ENCODE data around the gene UPK3BL2. TPM values are rescaled to one million over a fixed set of nuclear protein-coding genes. Genes with fewer than 3 reads are reported as not detected.
"Not testable (repeated sequence)": the region's sequence is repeated elsewhere in the genome, so short reads cannot be mapped to it uniquely, and the experiment has no call there.

The UPK3BL2 gene, protein sequence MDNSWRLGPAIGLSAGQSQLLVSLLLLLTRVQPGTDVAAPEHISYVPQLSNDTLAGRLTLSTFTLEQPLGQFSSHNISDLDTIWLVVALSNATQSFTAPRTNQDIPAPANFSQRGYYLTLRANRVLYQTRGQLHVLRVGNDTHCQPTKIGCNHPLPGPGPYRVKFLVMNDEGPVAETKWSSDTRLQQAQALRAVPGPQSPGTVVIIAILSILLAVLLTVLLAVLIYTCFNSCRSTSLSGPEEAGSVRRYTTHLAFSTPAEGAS
- polyA plus RNA-seq (2013, experiment 1 of 2; ENCODE audit: insufficient read length), result 6.3 TPM
- 4.4 TPM for polyA plus RNA-seq (2013, experiment 2 of 2; ENCODE audit: insufficient read length)

DNA sequence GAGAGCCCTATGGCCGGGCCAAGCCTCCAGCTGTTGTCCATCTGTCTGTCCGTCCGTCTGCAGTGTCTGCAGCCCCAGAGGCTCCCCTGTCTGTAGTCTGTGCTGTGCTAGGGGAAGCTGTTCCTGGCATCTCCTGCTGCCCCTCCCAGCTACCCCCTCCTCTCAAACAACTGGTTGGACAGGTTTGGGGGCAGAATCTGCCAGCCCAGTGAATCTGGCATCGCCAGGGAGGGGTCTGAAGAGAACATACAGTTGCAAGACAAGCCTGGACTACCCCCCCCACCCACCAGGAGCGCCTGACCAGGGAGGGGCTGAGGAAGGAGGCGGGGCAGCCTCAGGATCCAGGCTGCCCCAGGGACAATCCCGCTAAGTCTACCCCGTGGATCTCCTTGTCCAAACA, at the start of gene UPK3BL2:
TSS of gene UPK3BL2 (minus strand) at position 101 of the 400 bp plus-strand sequence. CDS start at position 41, 60 bp downstream.
- DNase-seq, result not testable (repeated sequence)

DNA sequence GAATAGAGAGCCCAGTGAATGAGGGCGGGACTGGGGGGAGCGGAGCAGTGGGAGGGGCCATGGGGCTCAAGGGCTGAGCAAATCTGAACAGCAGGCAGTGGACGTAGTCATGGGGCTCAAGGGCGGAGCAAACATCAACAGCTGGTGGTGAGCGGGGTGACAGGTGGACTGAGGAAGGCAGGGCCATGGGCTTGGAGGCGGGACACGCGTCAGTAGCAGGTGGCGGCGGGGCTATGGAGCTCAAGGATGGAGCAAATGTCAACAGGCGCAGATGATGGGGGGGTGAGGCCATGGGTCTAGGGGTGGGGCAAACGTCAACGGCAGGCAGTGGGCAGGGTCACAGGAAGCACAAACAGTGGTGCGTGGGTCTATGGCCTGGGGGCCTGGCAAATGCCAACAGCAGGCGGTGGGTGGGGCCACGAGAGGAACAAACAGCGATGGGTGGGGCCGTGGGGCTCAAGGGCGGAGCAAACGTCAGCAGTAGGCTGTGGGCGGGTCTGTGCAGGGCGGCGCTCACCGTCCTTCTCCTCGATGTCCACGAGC, 49.1 kb upstream of the UPK3BL2 start:
- not testable (repeated sequence) for DNase-seq

DNA sequence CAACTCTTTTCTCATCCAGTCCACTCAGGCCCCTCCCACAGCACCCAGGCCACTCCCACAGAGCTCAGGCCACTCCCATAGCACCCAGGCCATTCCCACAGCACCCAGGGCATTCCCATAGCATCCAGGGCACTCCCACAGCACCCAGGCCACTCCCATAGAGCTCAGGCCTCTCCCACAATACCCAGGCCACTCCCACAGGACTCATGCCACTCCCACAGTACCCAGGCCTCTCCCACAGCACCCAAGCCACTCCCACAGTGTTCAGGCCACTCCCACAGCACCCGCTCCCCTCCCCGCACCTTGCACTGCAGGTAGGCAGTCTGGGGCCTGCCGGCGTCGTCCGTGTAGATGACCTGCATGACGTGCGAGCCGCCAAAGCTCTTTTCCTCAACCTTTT, 46.4 kb upstream of the UPK3BL2 start:
- DNase-seq, result not testable (repeated sequence)

DNA sequence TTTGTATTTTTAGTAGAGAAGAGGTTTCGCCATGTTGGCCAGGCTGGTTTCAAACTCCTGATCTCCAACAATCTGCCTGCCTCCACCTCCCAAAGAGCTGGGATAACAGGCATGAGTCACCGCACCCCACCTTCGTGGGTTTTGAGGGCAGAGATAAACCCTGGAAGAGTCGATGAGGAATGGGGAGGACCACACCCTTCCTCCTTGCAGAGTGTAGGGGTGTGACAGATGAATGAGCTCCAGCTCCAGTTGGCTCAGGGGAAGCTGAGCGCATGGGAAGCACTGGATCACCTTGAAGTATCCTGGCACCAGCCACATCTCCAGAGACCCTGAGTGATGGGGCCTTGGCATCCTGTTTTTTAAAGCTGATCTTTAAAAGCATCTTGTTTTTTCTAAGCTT, 40.0 kb upstream of the UPK3BL2 start:
- DNase-seq, result not testable (repeated sequence)

DNA sequence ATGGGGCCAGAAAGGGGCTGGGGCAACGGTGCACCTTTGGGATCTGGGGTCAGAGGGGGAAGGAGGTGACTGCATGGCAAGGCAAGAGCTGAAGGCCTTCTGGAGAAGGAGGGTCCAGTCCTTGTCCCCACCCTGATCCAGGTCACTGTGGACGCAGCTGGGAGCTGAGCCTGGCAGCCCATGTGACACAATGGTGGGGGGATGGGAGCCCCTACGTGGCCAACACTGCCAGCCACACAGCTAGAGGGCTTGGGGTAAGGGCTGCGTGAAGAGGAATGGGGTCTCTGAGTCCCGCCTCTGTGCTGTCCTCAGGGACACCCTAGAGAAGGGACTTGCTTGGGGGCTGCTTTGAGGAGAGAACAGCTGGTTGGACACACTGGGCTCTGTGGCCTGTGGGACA, 38.2 kb upstream of the UPK3BL2 start:
- DNase-seq, result not testable (repeated sequence)

GRCh38 chr7:102578486-102578885, 35.0 kb upstream of the UPK3BL2 start:
- not testable (repeated sequence) for DNase-seq

DNA sequence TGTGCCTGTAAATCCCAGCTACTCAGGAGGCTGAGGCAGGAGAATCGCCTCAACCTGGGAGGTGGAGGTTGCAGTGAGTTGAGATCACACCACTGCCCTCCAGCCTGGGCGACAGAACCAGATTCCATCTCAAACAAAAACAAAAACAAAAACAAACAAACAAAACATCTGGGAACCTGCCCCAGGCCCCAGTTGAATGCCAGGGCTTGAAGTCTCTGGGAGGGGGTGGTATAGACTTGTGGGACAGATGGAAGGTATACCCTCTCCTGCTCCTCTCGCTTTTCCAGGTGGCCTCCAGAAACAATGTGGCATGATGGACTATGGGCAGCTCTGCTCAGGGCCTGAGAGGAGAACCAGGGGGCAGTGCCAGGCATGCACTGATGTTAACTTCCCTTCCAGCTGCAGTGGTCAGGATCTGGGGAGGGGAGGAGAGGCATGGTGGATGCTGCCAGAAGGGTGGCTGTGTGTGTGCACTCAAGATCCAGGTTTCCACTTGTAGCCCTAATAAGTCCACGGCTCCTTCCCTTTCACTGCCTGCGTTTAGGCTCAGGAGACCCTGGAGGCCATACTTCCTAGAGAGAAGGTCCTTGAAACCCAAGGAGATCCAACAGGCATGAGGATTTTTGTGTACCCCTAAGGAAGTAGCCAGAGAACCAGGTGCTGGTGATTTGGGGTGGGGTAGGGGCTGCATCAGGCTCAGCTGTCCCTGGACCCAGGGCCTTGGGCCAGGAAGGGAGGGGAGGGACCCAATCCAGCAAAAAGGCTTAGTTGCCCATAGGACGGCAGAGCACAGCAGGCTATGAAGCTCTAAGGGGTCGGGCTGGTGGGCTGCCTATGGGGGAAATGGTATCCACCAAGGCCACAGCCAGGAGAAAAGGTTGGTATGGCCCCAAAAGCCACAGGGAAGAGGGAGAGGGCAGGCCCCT, 34.1 kb upstream of the UPK3BL2 start:
- not testable (repeated sequence) for DNase-seq

GRCh38 chr7:102576363-102576762, 32.9 kb upstream of the UPK3BL2 start:
- not testable (repeated sequence) for DNase-seq

DNA sequence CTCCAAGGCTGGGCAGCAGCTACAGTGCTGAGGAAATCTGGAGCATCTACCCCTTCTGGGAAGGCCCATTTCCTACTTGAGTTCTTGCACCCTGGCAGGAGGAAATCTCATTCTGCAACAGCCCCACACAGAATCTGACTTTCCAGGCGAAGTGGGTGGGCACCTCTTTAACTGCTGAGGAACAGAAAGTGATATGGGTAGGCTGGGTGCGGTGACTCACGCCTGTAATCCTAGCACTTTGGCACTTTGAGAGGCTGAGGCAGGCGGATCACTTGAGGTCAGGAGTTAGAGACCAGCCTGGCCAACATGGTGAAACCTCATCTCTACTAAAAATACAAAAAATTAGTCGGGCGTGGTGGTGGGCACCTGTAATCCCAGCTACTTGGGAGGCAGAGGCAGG, 31.1 kb upstream of the UPK3BL2 start:
- DNase-seq, result not testable (repeated sequence)

DNA sequence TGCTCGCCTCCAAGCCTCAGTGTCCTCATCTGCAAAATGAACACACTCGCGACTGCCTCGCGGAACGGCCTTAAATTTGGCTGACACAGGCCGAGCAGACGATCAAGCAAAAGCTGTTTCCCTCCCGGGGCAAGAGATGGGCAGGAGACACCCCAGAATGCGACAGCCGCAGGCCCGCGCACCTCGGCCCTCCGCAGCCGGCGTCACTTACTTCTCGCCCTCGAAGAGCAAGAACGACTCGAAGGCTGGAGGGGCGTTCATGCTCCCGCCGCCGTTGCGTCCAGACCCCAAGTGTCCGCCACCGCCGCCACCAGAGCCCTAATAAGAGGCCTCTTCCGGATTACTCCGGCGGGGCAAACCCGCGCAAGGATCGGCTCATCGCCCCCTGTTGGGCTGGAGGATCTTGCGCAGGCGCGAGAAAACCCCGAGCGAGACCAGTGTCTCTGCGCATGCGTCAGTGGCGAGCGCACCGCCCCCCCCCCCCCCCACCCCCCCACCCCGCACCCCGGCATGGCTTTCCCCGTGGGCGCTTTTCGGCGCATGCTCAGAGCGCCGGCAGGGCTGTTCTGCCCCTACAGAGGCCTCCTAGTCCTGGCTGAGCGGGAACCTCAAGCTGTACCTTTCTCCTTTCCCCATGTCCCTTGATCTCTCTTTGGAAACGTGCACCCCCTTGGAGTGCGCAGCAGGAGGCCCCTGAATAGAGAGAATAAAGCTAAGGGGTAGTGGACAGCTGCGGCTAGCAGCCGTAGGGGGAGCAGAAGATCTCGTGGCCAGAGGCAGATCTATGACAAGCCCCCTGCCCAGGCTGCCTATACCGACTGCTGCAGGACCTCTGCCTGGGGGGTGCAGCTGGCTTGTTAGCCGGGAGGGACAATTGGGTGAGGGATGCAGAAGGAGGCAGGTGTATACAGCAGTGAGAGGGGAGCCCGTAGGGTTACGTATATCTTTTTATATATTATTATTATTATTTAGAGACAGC, 29.1 kb upstream of the UPK3BL2 start, which contains the start of gene POLR2J3:
TSS of gene POLR2J3 (minus strand) at position 323 of the 979 bp plus-strand sequence. CDS start at position 261, 62 bp downstream.
- DNase-seq, result peak; percentile 94

- DNase-seq, result not testable (repeated sequence)
These were observed 25.1 kb upstream of the UPK3BL2 start for GRCh38 chr7:102568620-102569019.

GRCh38 chr7:102550808-102551422, 7.4 kb upstream of the UPK3BL2 start, which contains the start of gene SPDYE2:
Gene SPDYE2 (plus strand): TSS chr7:102551226. CDS start chr7:102553256, 2,030 bp downstream.
- DNase-seq, result not testable (repeated sequence)

DNA sequence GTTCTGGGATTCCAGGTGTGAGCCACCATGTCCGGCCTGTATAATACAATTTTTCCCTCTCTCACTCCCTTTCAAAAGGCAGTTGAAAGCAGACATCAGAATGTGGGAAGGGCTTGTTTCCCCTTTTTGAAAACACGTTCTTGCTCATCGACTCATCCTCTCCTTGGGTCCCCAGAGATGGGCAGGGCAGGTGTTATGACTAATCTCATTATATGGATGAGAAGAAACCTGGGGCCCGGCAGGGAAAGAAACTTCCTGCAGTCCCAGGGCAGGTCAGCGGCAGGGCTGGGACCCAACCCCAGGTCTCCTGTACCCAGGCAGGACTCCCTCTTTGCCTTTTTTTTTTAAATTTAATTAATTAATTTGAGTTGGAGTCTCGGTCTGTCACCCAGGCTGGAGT, 2.9 kb upstream of the UPK3BL2 start:
- DNase-seq, result not testable (repeated sequence)

DNA sequence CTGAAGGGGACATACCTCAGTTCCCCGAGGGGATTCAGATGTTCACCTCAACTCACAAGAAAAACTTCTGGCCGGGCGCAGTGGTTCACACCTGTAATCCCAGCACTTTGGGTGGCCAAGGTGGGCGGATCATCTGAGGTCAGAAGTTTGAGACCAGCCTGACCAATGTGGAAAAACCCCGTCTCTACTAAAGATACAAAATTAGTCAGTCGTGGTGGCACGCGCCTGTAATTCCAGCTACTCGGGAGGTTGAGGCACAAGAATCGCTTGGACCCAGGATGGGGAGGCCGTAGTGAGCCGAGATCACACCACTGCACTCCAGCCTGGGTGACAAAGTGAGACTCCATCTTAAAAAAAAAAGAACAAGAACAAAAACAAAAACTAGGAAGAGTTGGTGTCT, 1.8 kb upstream of the UPK3BL2 start:
- DNase-seq, result not testable (repeated sequence)

DNA sequence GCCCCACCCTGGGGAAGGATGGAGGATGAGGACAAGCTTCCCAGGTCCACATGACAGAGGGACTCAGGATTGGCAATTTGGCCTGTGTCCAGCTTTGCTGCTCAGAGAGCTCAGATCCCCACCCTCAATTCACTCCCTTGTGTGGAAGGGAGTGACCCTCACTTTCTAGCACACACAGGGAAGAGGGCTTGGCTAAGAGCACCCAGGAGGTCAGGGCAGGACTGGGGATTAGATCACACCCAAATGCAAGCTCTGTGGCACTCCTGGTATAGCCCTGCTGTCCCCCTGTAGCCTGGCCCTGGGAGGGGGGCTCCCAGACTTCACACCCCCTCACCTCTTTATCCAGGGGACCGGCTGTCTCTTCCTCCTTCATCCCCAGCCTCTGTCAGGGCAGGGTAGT, 876 bp upstream of the UPK3BL2 start:
- not testable (repeated sequence) for DNase-seq

DNA sequence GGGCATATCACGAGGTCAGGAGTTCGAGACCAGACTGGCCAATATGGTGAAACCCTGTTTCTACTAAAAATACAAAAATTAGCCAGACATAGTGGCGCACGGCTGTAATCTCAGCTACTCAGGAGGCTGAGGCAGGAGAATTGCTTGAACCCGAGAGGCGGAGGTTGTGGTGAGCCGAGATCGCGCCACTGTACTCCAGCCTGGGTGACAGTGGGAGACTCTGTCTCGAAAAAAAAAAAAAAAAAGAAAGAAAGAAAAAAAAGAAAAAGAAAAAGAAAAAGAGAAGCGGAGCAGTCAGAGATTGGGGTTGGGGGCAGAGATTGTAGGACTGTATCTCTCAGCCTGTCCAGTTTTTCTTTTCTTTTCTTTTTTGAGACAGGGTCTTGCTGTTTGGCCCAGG, 725 bp downstream of the UPK3BL2 start:
- DNase-seq, result not testable (repeated sequence)

DNA sequence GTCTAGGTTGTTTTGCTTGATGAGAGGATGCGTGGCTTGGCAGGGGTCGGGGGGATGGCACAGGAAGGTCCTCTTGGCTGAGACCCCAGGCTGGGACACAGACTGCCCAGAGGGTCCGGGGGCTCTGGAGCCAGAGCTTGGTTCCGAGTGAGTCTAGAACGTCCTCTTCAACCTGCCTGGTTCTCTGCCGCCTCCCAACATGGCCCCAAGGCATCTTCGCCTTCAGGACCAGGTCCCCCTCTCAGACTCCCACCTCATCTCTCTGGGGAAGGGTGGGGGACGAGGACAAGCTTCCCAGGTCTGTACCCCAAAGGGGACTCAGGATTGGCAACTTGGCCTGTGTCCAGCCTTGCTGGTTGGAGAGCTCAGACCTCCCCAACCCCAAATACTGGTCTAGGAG, 1.4 kb downstream of the UPK3BL2 start:
- DNase-seq, result not testable (repeated sequence)

DNA sequence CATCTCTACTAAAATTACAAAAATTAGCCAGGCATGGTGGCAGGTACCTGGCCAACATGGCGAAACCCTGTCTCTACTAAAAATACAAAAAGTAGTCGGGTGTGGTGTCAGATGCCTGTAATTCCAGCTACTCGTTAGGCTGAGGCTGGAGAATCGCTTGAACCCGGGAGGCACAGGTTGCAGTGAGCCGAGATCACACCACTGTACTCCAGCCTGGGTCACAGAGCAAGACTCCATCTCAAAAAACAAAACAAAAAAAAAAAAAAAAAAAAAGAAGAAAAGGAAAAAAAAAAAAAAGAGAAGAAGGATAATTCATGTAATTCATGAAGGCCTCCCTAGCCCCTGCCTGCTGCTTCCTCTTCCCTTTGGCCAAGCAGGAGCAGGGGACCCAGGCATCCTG, 2.9 kb downstream of the UPK3BL2 start:
- not testable (repeated sequence) for DNase-seq

DNA sequence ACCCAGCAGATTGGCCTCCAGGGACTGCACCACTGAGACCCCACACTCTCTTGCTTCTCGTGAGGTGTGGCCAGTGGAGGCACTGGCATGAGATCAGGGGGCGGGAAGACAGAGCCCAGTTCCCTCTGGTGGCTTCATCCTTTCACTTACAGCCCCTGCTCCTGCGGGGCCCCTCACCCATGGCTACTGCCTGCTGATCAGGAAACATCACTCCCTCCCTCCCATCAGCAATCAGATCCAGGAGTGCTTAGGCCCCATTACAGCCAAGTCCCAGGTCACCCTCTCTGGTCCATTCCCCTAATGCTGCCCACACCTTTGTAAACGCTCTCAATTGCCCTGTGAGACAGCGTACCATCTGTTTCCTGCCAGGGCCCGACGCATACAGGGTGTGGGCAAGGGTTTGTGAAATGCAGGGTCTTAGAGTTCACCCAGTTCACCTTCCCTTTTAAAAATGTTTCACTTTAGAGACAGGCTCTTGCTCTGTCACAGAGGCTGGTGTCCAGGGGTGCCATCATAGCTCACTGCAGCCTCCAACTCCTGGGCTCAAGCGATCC, 8.4 kb downstream of the UPK3BL2 start:
- DNase-seq, result not testable (repeated sequence)

GRCh38 chr7:102532127-102532526, 11.4 kb downstream of the UPK3BL2 start:
- not testable (repeated sequence) for DNase-seq

GRCh38 chr7:102531583-102531982, 11.9 kb downstream of the UPK3BL2 start:
- not testable (repeated sequence) for DNase-seq
